GM20431 (cell line): ENCODE measurements around the gene NHSL1.

ENCODE experiments used
- in situ Hi-C: fragments of 300-500 bp; cut with MseI, MboI; formaldehyde crosslinking; loops from one replicate; pipeline ENCODE4 v1.15.0; 2020; ENCODE audit warnings: low sequenced_read_pairs; ENCODE audit not compliant: unreplicated experiment

NHSL1 gene

GRCh38 chr6:138410972-138411880 lies 88.1 kb downstream of the NHSL1 start:
- in situ Hi-C loops, result no loop called here

DNA sequence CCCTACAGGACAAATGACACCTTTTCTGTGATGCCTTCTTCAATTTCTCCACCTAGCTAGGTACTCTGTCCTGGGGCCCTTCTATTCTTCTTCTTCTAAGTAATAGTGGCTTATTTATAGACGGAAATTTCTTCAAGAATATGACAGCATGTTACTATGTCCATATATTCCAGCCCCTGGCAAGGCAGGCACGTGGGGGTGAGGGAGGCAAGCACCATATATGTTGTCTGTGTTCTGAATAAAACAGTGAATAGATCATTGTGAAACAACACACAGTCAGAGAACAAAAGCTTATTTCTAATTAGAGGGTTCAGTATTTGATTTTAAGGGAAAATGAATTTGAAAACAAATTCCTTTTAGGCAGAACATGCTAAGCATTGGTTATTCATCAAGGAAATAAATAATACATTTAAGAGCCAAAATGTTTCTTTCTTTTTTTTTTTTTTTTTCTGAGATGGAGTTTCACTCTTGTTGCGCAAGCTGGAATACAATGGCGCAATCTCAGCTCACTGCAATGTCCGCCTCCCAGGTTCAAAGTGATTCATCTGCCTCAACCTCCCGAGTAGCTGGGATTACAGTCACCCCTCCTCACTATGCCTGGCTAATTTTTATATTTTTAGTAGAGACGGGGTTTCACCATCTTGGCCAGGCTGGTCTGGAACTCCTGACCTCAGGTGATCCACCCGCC lies 89.1 kb downstream of the NHSL1 start:
- in situ Hi-C loops, result no loop called here

DNA sequence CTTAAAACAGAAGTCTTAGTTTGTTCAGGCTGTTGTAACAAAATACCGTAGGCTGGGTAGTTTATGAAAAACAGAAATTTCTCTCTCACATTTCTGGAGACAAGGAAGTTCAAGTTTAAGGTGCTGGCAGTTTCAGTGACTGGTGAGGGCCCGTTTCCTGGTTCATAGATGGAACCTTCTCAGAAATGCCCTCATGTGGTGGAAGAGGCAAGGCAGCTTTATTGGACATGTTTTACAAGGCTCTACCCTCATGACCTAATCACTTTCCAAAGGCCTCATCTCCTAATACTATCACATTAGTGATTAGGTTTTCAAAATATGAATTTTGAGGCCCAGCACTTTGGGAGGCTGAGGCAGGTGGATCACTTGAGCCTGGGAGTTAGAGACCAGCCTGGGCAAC lies 92.9 kb downstream of the NHSL1 start:
- in situ Hi-C loops, result no loop called here

DNA sequence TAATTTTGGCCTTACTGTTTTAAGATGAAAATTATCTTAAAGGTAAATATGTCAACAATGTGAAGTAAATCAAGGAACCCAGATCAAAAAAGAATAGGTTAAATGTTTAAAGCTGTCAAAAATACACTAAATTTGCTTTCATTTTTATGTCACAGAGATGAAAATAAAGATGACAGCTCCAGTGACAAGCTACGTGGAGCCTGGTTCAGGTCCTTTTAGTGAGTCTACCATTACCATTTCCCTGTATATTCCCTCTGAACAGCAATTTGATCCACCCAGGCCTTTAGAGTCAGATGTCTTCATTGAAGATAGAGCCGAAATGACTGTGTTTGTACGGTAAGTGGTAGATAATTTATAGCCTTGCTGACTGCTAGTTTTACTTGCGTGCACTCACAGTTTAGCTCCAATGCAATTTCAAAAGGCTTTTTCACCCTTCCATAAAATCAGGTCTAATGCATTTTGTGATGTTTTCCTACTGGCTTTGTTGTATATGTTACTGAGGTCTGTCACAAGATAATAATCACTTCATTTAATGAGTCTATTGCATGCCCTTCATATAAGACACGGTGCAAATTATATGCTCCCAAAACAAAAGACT lies 93.4 kb downstream of the NHSL1 start:
- in situ Hi-C loops, result no loop called here

- in situ Hi-C loops, result no loop called here
Observed at GRCh38 chr6:138404666-138405337, 94.5 kb downstream of the NHSL1 start.

DNA sequence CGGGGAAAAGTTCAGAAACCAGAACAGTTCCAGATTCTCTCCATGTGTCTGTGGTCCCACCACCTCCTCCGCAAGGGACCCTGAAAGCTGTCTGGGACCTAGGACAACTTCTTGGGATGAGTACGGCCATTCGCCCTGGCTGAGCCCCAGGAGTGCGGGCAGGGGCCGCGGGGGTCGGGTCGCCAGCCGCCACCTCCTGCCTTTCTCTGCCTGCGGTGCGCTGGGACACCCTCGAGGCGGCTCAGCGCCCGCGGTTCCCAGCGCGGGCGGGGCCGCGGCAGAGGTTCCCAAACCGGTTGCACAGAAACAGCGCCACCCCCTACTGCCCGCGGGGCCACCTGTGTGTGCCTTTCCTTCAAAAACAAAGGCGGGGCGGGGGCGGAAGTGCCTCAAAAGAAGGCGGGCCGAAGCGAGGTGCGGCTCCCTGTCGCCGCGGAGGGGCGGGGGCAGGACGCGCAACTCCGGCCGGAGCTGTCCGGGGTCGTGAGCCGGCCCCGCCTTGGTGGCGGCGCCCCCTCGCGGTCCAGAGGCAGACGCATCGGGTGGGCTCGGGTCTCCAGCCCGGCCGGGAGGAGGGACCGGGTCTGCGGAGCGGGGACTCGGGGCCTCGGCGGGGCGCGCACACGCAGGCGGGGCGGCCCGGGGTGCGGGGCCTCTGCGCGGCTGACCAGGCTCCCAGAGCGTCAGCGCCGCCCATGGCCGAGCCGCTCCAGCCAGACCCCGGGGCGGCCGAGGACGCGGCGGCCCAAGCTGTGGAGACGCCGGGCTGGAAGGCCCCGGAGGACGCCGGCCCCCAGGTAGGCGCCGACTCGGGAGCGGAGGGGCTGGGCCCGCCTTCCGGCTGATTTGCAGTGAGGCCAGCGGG lies 95.3 kb downstream of the NHSL1 start, which contains the start of gene HEBP2:
Gene HEBP2 (plus strand): TSS at position 423 of the 865 bp plus-strand sequence. CDS start 273 bp downstream, at position 696.
- in situ Hi-C loops, result no loop called here

DNA sequence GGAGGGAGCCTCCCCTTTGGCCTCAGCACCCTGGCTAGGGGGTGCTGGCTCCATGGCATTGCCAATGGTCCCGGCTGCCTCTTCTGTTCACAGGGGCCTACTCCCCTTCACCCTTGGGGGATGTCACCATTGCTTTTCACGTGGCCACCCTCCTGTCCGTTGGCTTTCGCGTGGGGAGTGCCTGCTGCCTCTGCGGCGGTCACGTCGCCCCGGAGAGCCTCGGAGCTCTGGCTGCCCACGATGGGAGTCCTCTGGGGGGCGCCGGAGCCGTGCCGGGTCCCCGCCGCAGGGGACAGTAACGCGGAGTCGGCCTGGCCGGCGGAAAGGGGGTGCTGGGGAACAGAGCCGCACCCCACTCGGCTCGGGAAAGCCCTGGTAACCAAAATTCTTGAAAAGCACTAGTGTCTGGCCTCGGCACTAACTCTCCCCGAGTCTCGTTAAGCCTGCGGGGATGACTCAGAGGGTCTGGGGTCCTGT lies 95.9 kb downstream of the NHSL1 start:
- in situ Hi-C loops, result no loop called here

- in situ Hi-C loops, result no loop called here
Observed at GRCh38 chr6:138402838-138403187, 96.5 kb downstream of the NHSL1 start.

DNA sequence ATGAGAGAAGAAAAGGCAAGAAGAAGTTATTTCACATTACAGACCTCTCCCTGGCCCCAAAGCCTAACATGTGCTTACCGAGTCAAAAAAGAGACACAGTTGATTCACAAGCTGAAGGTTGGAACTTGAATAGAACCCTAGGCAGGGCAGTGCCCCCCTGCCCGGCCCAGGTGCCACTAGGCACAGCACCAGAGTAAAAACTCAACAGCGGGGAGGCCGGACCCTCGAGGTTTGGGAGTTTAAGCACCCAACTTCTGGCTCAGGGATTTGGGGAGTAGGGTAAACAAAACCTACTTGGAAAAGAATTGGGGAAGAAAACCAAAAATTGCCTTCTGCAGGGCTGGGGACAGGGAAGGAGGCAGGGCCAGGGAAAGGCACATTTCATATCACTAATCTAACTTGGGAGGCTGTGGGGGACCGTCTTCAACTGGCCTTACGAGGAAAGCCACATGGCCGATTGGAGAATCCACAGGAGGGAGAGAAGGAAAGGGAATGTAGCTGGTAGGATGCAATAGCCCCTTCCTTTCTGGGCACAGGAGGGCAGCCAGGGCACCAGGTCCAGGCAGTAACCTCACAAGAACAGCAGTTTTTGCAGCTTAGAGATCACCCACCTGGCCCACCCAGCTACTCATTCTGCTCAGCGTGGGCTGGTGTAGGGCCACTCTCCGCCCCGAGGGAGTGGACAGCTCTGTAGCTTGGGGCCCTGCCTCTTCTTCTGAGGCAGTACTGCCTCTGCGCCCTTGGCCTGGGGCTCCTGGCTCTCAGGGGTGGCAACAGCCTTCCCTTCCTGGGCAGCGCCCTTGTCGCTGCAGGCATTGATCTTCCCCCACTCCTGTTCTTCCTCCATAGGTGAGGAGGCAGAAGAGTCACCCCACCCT lies 97.1 kb downstream of the NHSL1 start:
- in situ Hi-C loops, result no loop called here

DNA sequence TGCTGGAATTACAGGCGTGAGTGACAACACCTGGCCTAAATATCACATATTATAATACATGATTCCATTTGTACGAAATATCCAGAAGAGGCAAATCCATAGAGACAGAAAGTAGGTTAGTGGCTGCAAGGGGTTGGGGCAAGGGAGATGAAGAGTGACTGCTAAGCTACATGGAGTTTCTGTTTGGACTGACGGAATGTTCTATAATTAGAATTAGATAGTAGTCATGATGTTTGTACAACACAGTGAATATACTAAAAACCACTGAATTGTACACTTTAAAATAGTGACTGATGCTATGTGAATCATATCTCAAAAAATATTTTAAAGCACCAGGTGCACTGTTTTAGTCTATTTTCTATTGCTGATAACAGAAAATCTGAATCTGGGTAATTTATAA lies 99.0 kb downstream of the NHSL1 start:
- in situ Hi-C loops, result no loop called here

- in situ Hi-C loops, result no loop called here
Observed at GRCh38 chr6:138397128-138398122, 101.9 kb downstream of the NHSL1 start.

- in situ Hi-C loops, result no loop called here
Observed at GRCh38 chr6:138396709-138397108, 102.6 kb downstream of the NHSL1 start.

- in situ Hi-C loops, result no loop called here
Observed at GRCh38 chr6:138393871-138394783, 105.2 kb downstream of the NHSL1 start.

GRCh38 chr6:138389551-138389950 lies 109.7 kb downstream of the NHSL1 start:
- in situ Hi-C loops, result no loop called here

- in situ Hi-C loops, result no loop called here
Observed at GRCh38 chr6:138387577-138388368, 111.5 kb downstream of the NHSL1 start.

DNA sequence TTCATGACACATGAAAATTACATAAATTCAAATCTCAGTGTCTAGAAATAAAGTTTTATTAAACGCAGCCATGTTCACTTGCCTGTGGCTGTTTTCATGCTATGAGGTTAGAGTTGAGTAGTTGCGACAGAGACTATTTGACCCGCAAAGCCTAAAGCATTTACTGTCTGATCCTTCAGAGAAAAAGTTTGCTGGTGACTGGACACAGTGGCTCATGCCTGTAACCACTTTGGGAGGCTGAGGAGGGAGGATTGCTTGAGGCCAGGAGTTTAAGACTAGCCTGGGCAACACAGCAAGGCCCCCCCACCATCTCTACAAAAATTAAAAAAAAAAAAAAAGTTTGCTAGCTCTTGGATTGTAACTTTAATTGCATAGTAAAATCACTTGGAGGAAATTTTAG lies 112.4 kb downstream of the NHSL1 start:
- in situ Hi-C loops, result no loop called here
